ENCODE measurements around the gene SLC10A3. TPM values are rescaled to one million over a fixed set of nuclear protein-coding genes. Genes with fewer than 3 reads are reported as not detected.

The SLC10A3 gene
- total and polyA plus RNA-seq, 2 donors (not counting 1 experiment from before 2014, with no cell fraction given): 15.2 to 16.0 TPM

DNA sequence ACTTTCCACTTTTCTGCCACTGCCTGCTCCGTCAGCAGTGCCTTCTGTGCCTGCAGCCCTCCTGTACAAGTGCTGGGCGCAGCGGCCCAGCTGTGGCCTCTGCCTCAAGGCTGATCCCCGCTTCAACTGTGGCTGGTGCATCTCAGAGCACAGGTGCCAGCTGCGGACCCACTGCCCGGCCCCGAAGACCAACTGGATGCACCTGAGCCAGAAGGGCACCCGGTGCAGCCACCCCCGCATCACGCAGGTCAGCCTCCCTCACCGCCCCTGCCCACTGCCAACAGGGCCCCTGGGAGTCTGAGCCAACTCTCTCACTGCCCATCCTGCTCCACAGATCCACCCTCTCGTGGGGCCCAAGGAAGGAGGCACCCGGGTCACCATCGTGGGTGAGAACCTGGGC, 24.8 kb downstream of the SLC10A3 start:
- Histone ChIP-seq H3K27ac (ENCODE audit: insufficient read depth, low read length) (no peak overlapping the region), H2AFZ (ENCODE audit: low read length) (no peak overlapping the region), H3K9me3 (ENCODE audit: control insufficient read depth, insufficient read depth, low read depth, low read length) (no peaks in the 10 kb centered on the region), H3K4me3 (replicated peaks in 1 of 4; ENCODE audit: control extremely low read depth in 1 of 4, insufficient read depth in 1 of 4, low read depth in 3 of 4, low read length in 4 of 4) (no peak overlapping the region), H3K4me1 (ENCODE audit: control insufficient read depth, extremely low read depth, insufficient read depth, low read length) (no peaks in the 10 kb centered on the region), H3K27me3 (ENCODE audit: control insufficient read depth, insufficient read depth, low read length) (no peaks in the 10 kb centered on the region), H3K36me3 (ENCODE audit: control insufficient read depth, insufficient read depth, low read length) (peaks cover 30% of the 10 kb centered on the region), H3K9ac (ENCODE audit: insufficient read depth, low read length) (no peak overlapping the region), H4K20me1 (ENCODE audit: control insufficient read depth, extremely low read depth, insufficient read depth, low read length) (no peaks in the 10 kb centered on the region), H3K79me2 (ENCODE audit: control insufficient read depth, insufficient read depth, low read length) (peaks cover 15% of the 10 kb centered on the region), H3K4me2 (ENCODE audit: extremely low read depth, insufficient read depth, low read length) (no peak overlapping the region)
- no peak for DNase-seq (ENCODE audit: low read depth in 2 of 2)
- no peak for TF ChIP-seq EZH2 (IDR thresholded peaks at IDR 0.05; ENCODE audit: low read length, missing control alignments)
- TF ChIP-seq, protein P1, sequence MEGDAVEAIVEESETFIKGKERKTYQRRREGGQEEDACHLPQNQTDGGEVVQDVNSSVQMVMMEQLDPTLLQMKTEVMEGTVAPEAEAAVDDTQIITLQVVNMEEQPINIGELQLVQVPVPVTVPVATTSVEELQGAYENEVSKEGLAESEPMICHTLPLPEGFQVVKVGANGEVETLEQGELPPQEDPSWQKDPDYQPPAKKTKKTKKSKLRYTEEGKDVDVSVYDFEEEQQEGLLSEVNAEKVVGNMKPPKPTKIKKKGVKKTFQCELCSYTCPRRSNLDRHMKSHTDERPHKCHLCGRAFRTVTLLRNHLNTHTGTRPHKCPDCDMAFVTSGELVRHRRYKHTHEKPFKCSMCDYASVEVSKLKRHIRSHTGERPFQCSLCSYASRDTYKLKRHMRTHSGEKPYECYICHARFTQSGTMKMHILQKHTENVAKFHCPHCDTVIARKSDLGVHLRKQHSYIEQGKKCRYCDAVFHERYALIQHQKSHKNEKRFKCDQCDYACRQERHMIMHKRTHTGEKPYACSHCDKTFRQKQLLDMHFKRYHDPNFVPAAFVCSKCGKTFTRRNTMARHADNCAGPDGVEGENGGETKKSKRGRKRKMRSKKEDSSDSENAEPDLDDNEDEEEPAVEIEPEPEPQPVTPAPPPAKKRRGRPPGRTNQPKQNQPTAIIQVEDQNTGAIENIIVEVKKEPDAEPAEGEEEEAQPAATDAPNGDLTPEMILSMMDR (conservative IDR thresholded peaks at IDR 0.05 in 1 of 2, IDR thresholded peaks at IDR 0.05 in 1 of 2; ENCODE audit: low read depth in 1 of 2, low read length in 2 of 2): no peak

DNA sequence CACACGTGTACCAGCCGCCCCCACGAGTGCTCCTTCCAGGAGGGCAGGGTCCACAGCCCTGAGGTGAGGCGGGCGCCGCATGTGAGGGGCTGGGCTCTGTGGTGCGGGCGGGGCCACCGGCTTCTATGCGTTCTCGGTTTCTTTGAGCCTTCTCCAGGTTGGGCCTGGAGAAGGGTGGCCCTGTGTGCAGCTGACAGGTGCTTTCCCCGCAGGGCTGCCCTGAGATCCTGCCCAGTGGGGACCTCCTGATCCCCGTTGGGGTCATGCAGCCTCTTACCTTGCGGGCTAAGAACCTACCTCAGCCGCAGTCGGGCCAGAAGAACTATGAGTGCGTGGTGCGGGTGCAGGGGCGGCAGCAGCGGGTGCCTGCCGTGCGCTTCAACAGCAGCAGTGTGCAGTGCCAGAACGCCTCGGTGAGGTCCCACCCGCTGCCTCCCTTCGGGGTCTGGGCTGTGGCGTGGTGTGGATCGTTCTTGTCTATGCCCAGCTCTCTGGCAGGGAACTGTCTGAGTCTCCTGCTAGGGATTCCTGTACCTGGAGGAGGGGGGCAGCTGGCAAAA, 25.5 kb downstream of the SLC10A3 start:
- H3K4me1 ChIP-seq (ENCODE audit: control insufficient read depth, extremely low read depth, insufficient read depth, low read length): no peaks in the 10 kb centered on the region
- no peak for DNase-seq (ENCODE audit: low read depth in 2 of 2)
- H3K9ac ChIP-seq (ENCODE audit: insufficient read depth, low read length): no peak overlapping the region
- no peak overlapping the region for H3K27ac ChIP-seq (ENCODE audit: insufficient read depth, low read length)
- peaks cover 22% of the 10 kb centered on the region for H3K79me2 ChIP-seq (ENCODE audit: control insufficient read depth, insufficient read depth, low read length)
- no peaks in the 10 kb centered on the region for H3K9me3 ChIP-seq (ENCODE audit: control insufficient read depth, insufficient read depth, low read depth, low read length)
- H3K4me3 ChIP-seq (replicated peaks in 1 of 4; ENCODE audit: control extremely low read depth in 1 of 4, insufficient read depth in 1 of 4, low read depth in 3 of 4, low read length in 4 of 4): no peak overlapping the region
- no peak for TF ChIP-seq EZH2 (IDR thresholded peaks at IDR 0.05; ENCODE audit: low read length, missing control alignments)
- TF ChIP-seq, protein P1 (conservative IDR thresholded peaks at IDR 0.05 in 1 of 2, IDR thresholded peaks at IDR 0.05 in 1 of 2; ENCODE audit: low read depth in 1 of 2, low read length in 2 of 2): no peak
- no peak overlapping the region for H2AFZ ChIP-seq (ENCODE audit: low read length)
- peaks cover 26% of the 10 kb centered on the region for H3K36me3 ChIP-seq (ENCODE audit: control insufficient read depth, insufficient read depth, low read length)
- H4K20me1 ChIP-seq (ENCODE audit: control insufficient read depth, extremely low read depth, insufficient read depth, low read length): no peaks in the 10 kb centered on the region
- no peaks in the 10 kb centered on the region for H3K27me3 ChIP-seq (ENCODE audit: control insufficient read depth, insufficient read depth, low read length)
- no peak overlapping the region for H3K4me2 ChIP-seq (ENCODE audit: extremely low read depth, insufficient read depth, low read length)

DNA sequence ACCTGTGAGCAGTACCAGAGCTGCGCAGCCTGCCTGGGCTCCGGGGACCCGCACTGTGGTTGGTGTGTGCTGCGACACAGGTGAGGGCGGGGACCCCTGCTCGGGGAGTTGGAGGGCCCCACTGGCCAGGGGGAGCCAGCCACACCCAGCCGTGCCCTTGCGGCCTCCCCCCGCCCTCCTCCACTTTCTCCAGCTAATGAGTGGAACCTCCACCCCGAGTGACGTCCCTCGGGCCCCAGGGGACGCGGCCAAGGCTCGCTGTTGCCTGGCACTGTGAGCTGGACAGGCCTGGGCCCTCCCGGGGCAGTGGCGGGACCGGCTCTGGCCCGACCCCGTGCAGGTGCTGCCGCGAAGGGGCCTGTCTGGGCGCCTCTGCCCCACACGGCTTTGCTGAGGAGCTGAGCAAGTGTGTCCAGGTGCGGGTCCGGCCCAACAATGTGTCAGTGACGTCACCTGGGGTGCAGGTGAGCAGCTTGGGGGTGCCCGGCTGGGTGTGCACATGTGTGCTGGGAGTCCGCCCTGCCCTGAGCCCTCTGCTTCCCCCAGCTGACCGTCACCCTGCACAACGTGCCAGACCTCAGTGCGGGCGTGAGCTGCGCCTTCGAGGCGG, 26.7 kb downstream of the SLC10A3 start:
- no peaks in the 10 kb centered on the region for H4K20me1 ChIP-seq (ENCODE audit: control insufficient read depth, extremely low read depth, insufficient read depth, low read length)
- no peak overlapping the region for H3K4me2 ChIP-seq (ENCODE audit: extremely low read depth, insufficient read depth, low read length)
- H3K9ac ChIP-seq (ENCODE audit: insufficient read depth, low read length): no peak overlapping the region
- H3K9me3 ChIP-seq (ENCODE audit: control insufficient read depth, insufficient read depth, low read depth, low read length): no peaks in the 10 kb centered on the region
- no peaks in the 10 kb centered on the region for H3K4me1 ChIP-seq (ENCODE audit: control insufficient read depth, extremely low read depth, insufficient read depth, low read length)
- no peak for TF ChIP-seq EZH2 (IDR thresholded peaks at IDR 0.05; ENCODE audit: low read length, missing control alignments)
- TF ChIP-seq, protein P1 (conservative IDR thresholded peaks at IDR 0.05 in 1 of 2, IDR thresholded peaks at IDR 0.05 in 1 of 2; ENCODE audit: low read depth in 1 of 2, low read length in 2 of 2): no peak
- no peaks in the 10 kb centered on the region for H3K27me3 ChIP-seq (ENCODE audit: control insufficient read depth, insufficient read depth, low read length)
- no peak overlapping the region for H3K4me3 ChIP-seq (replicated peaks in 1 of 4; ENCODE audit: control extremely low read depth in 1 of 4, insufficient read depth in 1 of 4, low read depth in 3 of 4, low read length in 4 of 4)
- no peak overlapping the region for H3K27ac ChIP-seq (ENCODE audit: insufficient read depth, low read length)
- peaks cover 20% of the 10 kb centered on the region for H3K36me3 ChIP-seq (ENCODE audit: control insufficient read depth, insufficient read depth, low read length)
- peaks cover 33% of the 10 kb centered on the region for H3K79me2 ChIP-seq (ENCODE audit: control insufficient read depth, insufficient read depth, low read length)
- H2AFZ ChIP-seq (ENCODE audit: low read length): no peak overlapping the region
- no peak for DNase-seq (ENCODE audit: low read depth in 2 of 2)
